Large intestine (tissue), 3 donors: ENCODE results near the gene LBP. TPM values are rescaled to one million over a fixed set of nuclear protein-coding genes. Genes with fewer than 3 reads are reported as not detected.

Experiments used
- DNase-seq, 2 donors: peaks; one replicate each; pipeline versions ENCODE4 v3.0.0 to v3.0.0-alpha.2; 2013
- H3K27ac ChIP-seq: one replicate; pipeline ENCODE4 v1.5.1; 2013; ENCODE audit warnings: low read length
- H3K27me3 ChIP-seq: 2 replicates; pipeline ENCODE4 v1.6.1; 2013; ENCODE audit warnings: low read length; ENCODE audit not compliant: control insufficient read depth, insufficient read depth
- H3K36me3 ChIP-seq: 2 replicates; pipeline ENCODE4 v1.6.1; 2013; ENCODE audit warnings: low read length; ENCODE audit not compliant: control insufficient read depth, insufficient read depth
- H3K4me1 ChIP-seq: one replicate; pipeline ENCODE4 v1.6.1; 2013; ENCODE audit warnings: low read length; ENCODE audit not compliant: control insufficient read depth, insufficient read depth
- H3K4me3 ChIP-seq: one replicate; pipeline ENCODE4 v1.5.1; 2013; ENCODE audit warnings: low read length
- H3K9me3 ChIP-seq: one replicate; pipeline ENCODE4 v1.6.1; 2013; ENCODE audit warnings: mild to moderate bottlenecking, low read depth, low read length, moderate library complexity; ENCODE audit not compliant: control insufficient read depth
- WGBS: methylation state at CpG from one replicate; pipeline ENCODE4 v1.1.5; 2013; ENCODE audit warnings: low lambda C conversion rate; ENCODE audit not compliant: insufficient coverage; 5-methylcytosine and 5-hydroxymethylcytosine counted together
- polyA plus RNA-seq: library from polyadenylated mRNA; unstranded; fragments of 120-200 nt; gene quantifications from one replicate; pipeline ENCODE4 v1.2.1, GENCODE V29; 2013

Gene LBP
- polyA plus RNA-seq, 1 donor = 0.03 TPM

GRCh38 chr20:38320221-38320620, 26.1 kb upstream of the LBP start:
- no peaks in the 10 kb centered on the region for H3K9me3 ChIP-seq
- no peaks in the 10 kb centered on the region for H3K27me3 ChIP-seq
- DNase-seq = peak in 1 of 2 donors; percentile 44
- no peaks in the 10 kb centered on the region for H3K4me1 ChIP-seq
- WGBS = 0% methylated on average over 1 of the region's 6 CpGs
- no peaks in the 10 kb centered on the region for H3K36me3 ChIP-seq
- H3K4me3 ChIP-seq = no peak overlapping the region
- H3K27ac ChIP-seq = no peak overlapping the region

- DNase-seq = peak in 1 of 2 donors; percentile 38
- Histone ChIP-seq H3K36me3 (no peaks in the 10 kb centered on the region), H3K27me3 (no peaks in the 10 kb centered on the region), H3K4me1 (no peaks in the 10 kb centered on the region), H3K4me3 (no peak overlapping the region), H3K9me3 (no peaks in the 10 kb centered on the region), H3K27ac (no peak overlapping the region)
- no CpG with 5 or more reads among the region's 5 CpGs for WGBS
These were observed 24.2 kb upstream of the LBP start for GRCh38 chr20:38321959-38322598.

- DNase-seq = no peak
- Histone ChIP-seq H3K9me3 (no peaks in the 10 kb centered on the region), H3K27ac (no peak overlapping the region), H3K36me3 (no peaks in the 10 kb centered on the region), H3K4me3 (no peak overlapping the region), H3K4me1 (no peaks in the 10 kb centered on the region), H3K27me3 (no peaks in the 10 kb centered on the region)
- 100% methylated on average over 1 of the region's 3 CpGs for WGBS
These were observed 22.1 kb upstream of the LBP start for GRCh38 chr20:38324159-38324558.

- Histone ChIP-seq H3K36me3 (no peaks in the 10 kb centered on the region), H3K27ac (no peak overlapping the region), H3K9me3 (no peaks in the 10 kb centered on the region), H3K4me3 (no peak overlapping the region), H3K27me3 (no peaks in the 10 kb centered on the region), H3K4me1 (no peaks in the 10 kb centered on the region)
- no CpG with 5 or more reads among the region's 3 CpGs for WGBS
- no peak for DNase-seq
These were observed 21.1 kb upstream of the LBP start for GRCh38 chr20:38325167-38325566.

GRCh38 chr20:38325905-38326304, 20.4 kb upstream of the LBP start:
- H3K27ac ChIP-seq = no peak overlapping the region
- H3K9me3 ChIP-seq = no peaks in the 10 kb centered on the region
- DNase-seq = no peak
- H3K36me3 ChIP-seq = no peaks in the 10 kb centered on the region
- H3K4me1 ChIP-seq = peaks cover 2% of the 10 kb centered on the region
- H3K4me3 ChIP-seq = no peak overlapping the region
- no CpG with 5 or more reads among the region's 3 CpGs for WGBS
- H3K27me3 ChIP-seq = no peaks in the 10 kb centered on the region

GRCh38 chr20:38326309-38326708, 20.0 kb upstream of the LBP start:
- H3K4me1 ChIP-seq = peaks cover 5% of the 10 kb centered on the region
- H3K27me3 ChIP-seq = no peaks in the 10 kb centered on the region
- H3K27ac ChIP-seq = no peak overlapping the region
- H3K4me3 ChIP-seq = no peak overlapping the region
- H3K9me3 ChIP-seq = no peaks in the 10 kb centered on the region
- no peak for DNase-seq
- WGBS = 96% methylated on average over 4 of the region's 7 CpGs
- no peaks in the 10 kb centered on the region for H3K36me3 ChIP-seq

GRCh38 chr20:38330638-38331037, 15.6 kb upstream of the LBP start:
- DNase-seq = peak in 1 of 2 donors; percentile 58
- peaks cover 5% of the 10 kb centered on the region for H3K4me1 ChIP-seq
- peaks cover 2% of the 10 kb centered on the region for H3K9me3 ChIP-seq
- H3K27ac ChIP-seq = no peak overlapping the region
- peaks cover 2% of the 10 kb centered on the region for H3K27me3 ChIP-seq
- WGBS = no CpG with 5 or more reads among the region's 3 CpGs
- no peak overlapping the region for H3K4me3 ChIP-seq
- H3K36me3 ChIP-seq = no peaks in the 10 kb centered on the region

- peaks cover 5% of the 10 kb centered on the region for H3K27me3 ChIP-seq
- no peak overlapping the region for H3K4me3 ChIP-seq
- H3K36me3 ChIP-seq = no peaks in the 10 kb centered on the region
- no peak for DNase-seq
- no peak overlapping the region for H3K27ac ChIP-seq
- H3K9me3 ChIP-seq = peaks cover 2% of the 10 kb centered on the region
- H3K4me1 ChIP-seq = peaks cover 5% of the 10 kb centered on the region
These were observed 15.0 kb upstream of the LBP start for GRCh38 chr20:38331245-38331644.

GRCh38 chr20:38331814-38332213, 14.5 kb upstream of the LBP start:
- H3K4me3 ChIP-seq = no peak overlapping the region
- WGBS = 60% methylated on average over 1 of the region's 8 CpGs
- H3K36me3 ChIP-seq = no peaks in the 10 kb centered on the region
- H3K27me3 ChIP-seq = peaks cover 7% of the 10 kb centered on the region
- H3K9me3 ChIP-seq = peaks cover 2% of the 10 kb centered on the region
- no peak for DNase-seq
- peaks cover 5% of the 10 kb centered on the region for H3K4me1 ChIP-seq
- no peak overlapping the region for H3K27ac ChIP-seq

GRCh38 chr20:38334016-38334415, 12.3 kb upstream of the LBP start:
- Histone ChIP-seq H3K27me3 (peaks cover 7% of the 10 kb centered on the region), H3K27ac (no peak overlapping the region), H3K4me3 (no peak overlapping the region), H3K9me3 (peaks cover 13% of the 10 kb centered on the region), H3K4me1 (peaks cover 5% of the 10 kb centered on the region), H3K36me3 (no peaks in the 10 kb centered on the region)
- no CpG with 5 or more reads among the region's 8 CpGs for WGBS
- DNase-seq = no peak

- Histone ChIP-seq H3K36me3 (no peaks in the 10 kb centered on the region), H3K9me3 (peaks cover 13% of the 10 kb centered on the region), H3K4me1 (no peaks in the 10 kb centered on the region), H3K27me3 (peaks cover 7% of the 10 kb centered on the region), H3K4me3 (no peak overlapping the region), H3K27ac (no peak overlapping the region)
- no peak for DNase-seq
- WGBS = no CpG with 5 or more reads among the region's 7 CpGs
These were observed 9.6 kb upstream of the LBP start for GRCh38 chr20:38336726-38337125.
